Dendritic cell treated with granulocyte-macrophage colony-stimulating factor and Interleukin-4, amounts not matched to agents 40 ng/mL and 50 ng/mL, for 4 days (primary cell): ENCODE measurements around the gene NEURL1B.
A peak's percentile ranks its signal among the peaks of the same experiment; 100 is the strongest.

Experiments used
- H3K27ac Mint-ChIP-seq: one replicate; pipeline ENCODE4 v1.8.0; 2022; ENCODE audit warnings: mild to moderate bottlenecking, mixed read lengths
- H3K27me3 Mint-ChIP-seq: one replicate; pipeline ENCODE4 v1.8.0; 2022; ENCODE audit warnings: mild to moderate bottlenecking, mixed read lengths
- H3K36me3 Mint-ChIP-seq: one replicate; pipeline ENCODE4 v1.8.0; 2022; ENCODE audit warnings: low read depth, mixed read lengths
- H3K4me1 Mint-ChIP-seq: one replicate; pipeline ENCODE4 v1.8.0; 2022; ENCODE audit warnings: low read depth, mixed read lengths
- H3K4me3 Mint-ChIP-seq: one replicate; pipeline ENCODE4 v1.8.0; 2022; ENCODE audit warnings: mild to moderate bottlenecking, moderate library complexity, mixed read lengths
- H3K9me3 Mint-ChIP-seq: one replicate; pipeline ENCODE4 v1.8.0; 2022; ENCODE audit warnings: mixed read lengths
- intact Hi-C: fragments of 100-400 bp; cut with micrococcal nuclease; formaldehyde crosslinking; loops from one replicate; pipeline ENCODE4 v1.15.0; 2022

The NEURL1B gene

DNA sequence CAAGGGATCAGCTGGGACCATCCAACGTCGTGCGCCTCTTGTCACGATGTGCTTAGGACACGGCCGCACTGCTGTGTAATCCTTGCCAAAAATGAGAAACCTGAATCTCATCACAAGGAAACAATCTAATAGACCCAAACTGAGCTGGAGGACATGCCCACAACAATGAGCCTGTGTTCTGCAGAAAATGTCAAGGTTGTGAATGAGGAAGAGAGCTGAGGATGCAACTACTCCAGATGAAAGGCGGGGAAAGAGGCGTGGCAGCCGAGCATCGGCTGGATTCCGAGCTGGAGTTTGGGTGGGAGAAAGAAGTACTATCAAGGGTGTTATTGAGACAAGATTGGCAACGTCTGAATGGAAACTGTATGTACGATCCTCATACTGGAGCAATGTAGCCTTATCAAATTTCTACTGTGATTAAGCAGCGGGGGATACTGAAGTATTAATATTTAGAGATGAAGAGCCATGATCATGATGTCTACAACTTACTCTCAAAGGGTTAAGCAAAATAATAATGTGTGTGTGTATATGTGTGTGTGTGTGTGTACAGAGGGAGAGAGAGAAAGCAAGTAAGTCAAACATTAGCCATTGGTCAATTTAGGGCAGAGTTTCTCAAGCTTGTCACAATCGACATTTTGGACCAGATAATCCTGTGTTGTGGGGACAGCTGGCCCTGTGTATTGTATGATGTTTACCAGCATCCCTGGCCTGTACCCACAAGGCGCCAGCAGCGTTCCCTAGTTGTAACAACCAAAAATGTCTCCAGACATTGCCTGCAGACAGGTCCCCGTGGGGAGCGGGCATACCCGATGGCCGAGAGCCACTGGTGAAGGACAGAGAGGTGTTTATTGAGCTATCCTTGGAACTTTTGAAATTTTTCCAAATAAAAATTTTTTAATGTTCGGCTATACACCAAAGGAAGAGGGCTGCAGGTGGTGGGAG lies 83.5 kb downstream of the NEURL1B start:
- Mint-ChIP-seq H3K27ac (no peak overlapping the region), H3K36me3 (no peaks in the 10 kb centered on the region), H3K4me3 (no peak overlapping the region), H3K4me1 (peaks cover 7% of the 10 kb centered on the region), H3K27me3 (peaks cover 25% of the 10 kb centered on the region), H3K9me3 (no peaks in the 10 kb centered on the region)
- intact Hi-C loops: no loop called here

DNA sequence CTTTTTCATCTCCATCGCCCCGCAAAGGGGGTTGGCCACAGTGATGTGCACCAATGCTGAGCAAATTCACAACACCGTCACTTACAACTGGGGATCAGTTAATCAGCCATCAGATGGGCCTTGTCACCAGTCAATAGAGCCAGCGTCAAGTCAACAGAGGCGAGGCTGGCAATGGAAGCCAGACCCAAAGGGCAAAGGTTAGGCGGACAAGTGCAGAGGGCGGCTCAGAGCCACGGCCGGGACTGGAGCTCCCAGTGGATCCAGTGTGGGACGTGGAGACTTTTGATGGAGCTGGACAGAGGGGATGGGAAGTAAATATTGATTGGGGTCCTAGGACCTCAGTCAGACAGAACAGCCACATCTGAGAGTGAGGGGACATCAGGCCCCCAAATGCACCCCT lies 84.2 kb downstream of the NEURL1B start:
- intact Hi-C loops: no loop called here
- peaks cover 7% of the 10 kb centered on the region for H3K4me1 Mint-ChIP-seq
- no peak overlapping the region for H3K4me3 Mint-ChIP-seq
- no peak overlapping the region for H3K27ac Mint-ChIP-seq
- H3K36me3 Mint-ChIP-seq: no peaks in the 10 kb centered on the region
- H3K9me3 Mint-ChIP-seq: no peaks in the 10 kb centered on the region
- peaks cover 20% of the 10 kb centered on the region for H3K27me3 Mint-ChIP-seq

DNA sequence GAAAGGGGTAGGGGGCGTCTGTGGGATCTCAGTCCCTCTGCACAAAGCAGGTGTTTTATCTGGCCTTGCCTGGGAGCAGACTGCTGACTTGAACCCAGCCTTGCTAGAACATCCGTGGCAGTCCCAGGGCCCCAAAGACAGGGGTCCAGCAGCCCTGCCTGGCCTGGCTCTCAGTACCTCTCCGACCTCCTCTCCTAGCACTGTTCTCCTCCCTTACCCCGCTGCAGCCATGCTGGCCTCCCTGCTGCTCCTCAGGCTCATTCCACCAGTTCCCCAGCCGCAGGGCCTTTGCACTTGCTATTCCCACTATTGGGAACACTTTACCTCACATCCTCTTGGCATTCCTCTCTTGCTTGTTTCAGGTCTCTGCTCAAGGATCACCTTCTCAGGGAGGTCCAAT lies 84.7 kb downstream of the NEURL1B start:
- H3K27ac Mint-ChIP-seq: no peak overlapping the region

DNA sequence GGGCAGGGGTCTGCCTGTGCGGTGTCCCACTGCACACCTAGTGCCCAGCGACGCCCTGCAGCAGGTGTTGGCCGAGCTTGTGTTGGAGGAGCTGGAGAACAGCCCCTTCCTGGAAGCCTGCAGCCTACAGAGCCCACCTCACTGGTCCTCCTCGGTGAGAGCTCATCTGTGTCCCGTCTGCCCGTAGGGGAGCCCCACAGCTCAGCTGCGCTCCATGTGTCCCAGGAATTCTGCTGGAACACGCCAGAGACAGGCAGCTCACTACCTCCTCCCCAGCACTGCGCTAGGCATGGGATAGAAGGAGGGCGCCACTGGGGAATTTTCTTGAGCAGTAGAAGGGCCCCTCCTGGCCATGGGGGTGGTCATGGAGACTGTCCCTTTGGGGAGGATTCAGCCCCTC lies 85.9 kb downstream of the NEURL1B start:
- intact Hi-C loops: no loop called here
- H3K27ac Mint-ChIP-seq: peak overlapping the region; percentile 21
- H3K4me1 Mint-ChIP-seq: peaks cover 7% of the 10 kb centered on the region
- no peaks in the 10 kb centered on the region for H3K36me3 Mint-ChIP-seq
- H3K4me3 Mint-ChIP-seq: no peak overlapping the region
- H3K9me3 Mint-ChIP-seq: no peaks in the 10 kb centered on the region
- H3K27me3 Mint-ChIP-seq: peaks cover 22% of the 10 kb centered on the region

More for the DNA sequence above, 84.7 kb downstream of the NEURL1B start:
- H3K36me3 Mint-ChIP-seq: no peaks in the 10 kb centered on the region
- intact Hi-C loops: no loop called here
- H3K27me3 Mint-ChIP-seq: peaks cover 20% of the 10 kb centered on the region
- no peaks in the 10 kb centered on the region for H3K9me3 Mint-ChIP-seq
- H3K4me3 Mint-ChIP-seq: no peak overlapping the region
- H3K4me1 Mint-ChIP-seq: peaks cover 7% of the 10 kb centered on the region

DNA sequence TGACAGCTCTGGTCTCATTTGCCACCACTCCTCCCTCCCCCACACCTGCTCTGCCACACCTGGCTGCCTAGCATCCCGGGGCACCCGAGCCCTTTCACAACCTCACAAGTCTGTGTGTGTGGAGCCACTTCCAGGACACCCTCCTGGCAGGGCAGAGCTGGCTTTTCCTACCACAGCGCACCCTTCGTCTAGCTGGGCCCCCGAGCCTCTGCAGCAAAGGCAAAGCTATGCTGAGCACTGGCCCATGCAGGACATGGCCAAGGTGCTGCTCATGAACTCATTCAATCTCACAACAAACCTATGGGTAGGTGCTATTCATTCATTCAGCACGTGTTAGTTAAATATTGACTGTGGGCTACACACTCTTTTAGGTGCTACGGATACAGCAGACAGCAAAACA lies 86.5 kb downstream of the NEURL1B start:
- H3K36me3 Mint-ChIP-seq: no peaks in the 10 kb centered on the region
- H3K27me3 Mint-ChIP-seq: peaks cover 22% of the 10 kb centered on the region
- peaks cover 7% of the 10 kb centered on the region for H3K4me1 Mint-ChIP-seq
- no peak overlapping the region for H3K4me3 Mint-ChIP-seq
- H3K9me3 Mint-ChIP-seq: no peaks in the 10 kb centered on the region
- intact Hi-C loops: no loop called here
- H3K27ac Mint-ChIP-seq: no peak overlapping the region

DNA sequence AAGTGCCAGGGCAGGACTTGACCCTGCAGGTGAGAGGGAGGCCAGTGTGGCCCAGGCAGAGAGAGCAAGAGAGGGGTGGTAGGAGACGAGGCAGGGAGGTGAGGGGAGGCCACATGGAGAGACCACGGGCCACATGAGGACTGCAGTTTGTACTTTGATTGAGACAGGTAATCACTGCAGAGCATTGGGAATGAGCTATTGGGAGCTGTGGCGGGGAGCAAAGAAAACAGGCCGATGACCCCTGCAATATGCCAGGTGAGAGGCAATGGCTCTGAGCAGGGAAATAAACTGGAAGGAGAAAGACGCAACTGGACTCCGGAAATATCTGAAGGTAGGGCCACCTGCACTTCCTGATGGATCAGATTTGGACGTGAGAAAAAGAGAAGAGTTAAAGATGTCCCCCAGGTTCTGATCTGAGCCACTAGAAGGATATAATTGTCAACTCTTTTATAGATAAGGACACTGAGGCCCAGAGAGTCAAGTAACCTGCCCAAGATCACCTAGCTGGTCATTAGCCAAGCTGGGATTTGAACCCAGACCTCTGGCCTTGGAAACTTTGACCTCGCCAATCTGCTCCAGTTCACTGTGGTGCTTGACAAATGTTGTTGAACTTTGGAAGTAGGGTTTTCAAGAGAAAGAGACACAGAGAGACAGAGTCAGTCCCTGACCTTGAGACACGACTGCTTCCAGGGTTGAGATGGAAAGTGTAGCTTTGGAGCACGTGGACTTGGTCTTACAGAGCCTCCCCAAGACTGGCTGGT lies 87.6 kb downstream of the NEURL1B start:
- intact Hi-C loops: no loop called here
- H3K4me3 Mint-ChIP-seq: no peak overlapping the region
- no peaks in the 10 kb centered on the region for H3K36me3 Mint-ChIP-seq
- H3K27me3 Mint-ChIP-seq: peaks cover 22% of the 10 kb centered on the region
- H3K27ac Mint-ChIP-seq: no peak overlapping the region
- H3K4me1 Mint-ChIP-seq: peaks cover 13% of the 10 kb centered on the region
- H3K9me3 Mint-ChIP-seq: no peaks in the 10 kb centered on the region

DNA sequence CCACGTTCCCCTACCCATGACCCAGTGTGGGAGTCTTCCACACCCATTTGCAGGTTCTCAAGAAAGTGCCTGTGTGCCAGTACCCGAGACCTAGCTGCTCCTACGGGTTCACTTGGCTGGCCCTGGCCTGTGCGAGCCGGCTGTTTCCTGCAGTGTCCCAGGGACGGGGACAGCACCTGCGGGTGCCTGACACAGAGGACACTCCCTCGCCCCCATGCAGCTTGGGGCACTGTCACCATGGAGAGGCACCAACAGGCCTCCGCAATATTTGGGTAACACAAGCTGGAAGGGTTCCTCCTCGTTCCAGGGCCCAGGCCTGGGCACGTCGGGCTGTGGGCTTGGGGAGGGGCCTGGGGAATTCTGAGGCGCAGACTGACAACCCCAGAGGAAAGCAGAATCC lies 88.5 kb downstream of the NEURL1B start:
- no peak overlapping the region for H3K27ac Mint-ChIP-seq
- no peak overlapping the region for H3K4me3 Mint-ChIP-seq
- intact Hi-C loops: no loop called here
- H3K36me3 Mint-ChIP-seq: no peaks in the 10 kb centered on the region
- H3K4me1 Mint-ChIP-seq: peaks cover 15% of the 10 kb centered on the region
- peaks cover 20% of the 10 kb centered on the region for H3K27me3 Mint-ChIP-seq
- H3K9me3 Mint-ChIP-seq: no peaks in the 10 kb centered on the region

DNA sequence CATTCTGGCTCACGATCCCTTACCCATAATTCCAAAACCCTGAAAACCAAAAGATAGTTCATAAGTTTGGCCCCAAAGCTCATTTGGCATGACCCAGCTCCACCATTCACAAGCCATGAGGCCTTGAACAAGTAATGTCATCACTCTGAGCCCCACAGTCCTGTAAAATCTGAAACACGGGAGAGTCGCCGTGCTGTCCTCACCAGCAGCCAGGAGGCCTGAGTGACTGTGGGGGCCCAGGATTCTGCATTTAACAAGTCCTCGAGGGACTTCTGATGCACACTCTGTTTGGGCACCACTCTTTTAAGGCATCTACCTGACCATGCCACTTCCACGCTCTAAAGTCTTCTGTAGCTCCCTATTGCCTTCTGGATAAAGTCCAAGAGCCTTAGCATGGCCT lies 89.2 kb downstream of the NEURL1B start:
- Mint-ChIP-seq H3K4me3 (no peak overlapping the region), H3K27ac (no peak overlapping the region)

DNA sequence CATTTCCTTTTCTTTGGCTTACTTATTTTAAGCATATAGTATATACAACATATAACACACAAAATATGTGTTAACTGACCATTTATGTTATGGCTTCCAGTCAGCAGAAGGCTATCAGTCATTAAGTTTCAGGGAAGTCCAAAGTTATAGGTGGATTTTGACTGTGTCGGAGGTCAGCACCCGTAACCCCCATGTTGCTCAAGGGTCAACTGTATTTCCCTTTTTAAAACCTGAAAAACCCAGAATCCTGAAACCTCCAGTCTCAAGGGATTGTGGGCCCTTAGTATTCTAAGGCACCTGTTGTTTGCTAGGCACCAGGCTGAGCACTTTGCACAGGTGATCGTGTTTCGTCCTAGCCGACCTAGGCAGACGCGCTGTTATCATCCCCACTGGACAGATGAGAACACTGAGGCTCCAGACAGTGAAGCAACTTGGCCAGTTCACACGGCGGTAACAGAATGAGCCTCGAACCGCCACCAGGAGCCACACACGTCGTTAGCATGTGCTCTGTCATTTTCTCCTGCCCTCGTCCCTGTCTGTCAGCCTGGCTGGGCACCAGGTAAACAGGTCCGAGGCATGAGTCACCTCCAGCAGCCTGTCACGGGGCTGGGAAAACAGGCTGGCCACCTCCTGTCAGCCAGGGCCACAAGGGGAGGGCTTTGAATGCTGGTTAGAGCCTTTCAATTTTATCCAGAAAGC lies 90.1 kb downstream of the NEURL1B start:
- peak overlapping the region; percentile 62 for H3K27ac Mint-ChIP-seq

More for the DNA sequence above, 89.2 kb downstream of the NEURL1B start:
- intact Hi-C loops: no loop called here
- Mint-ChIP-seq H3K36me3 (no peaks in the 10 kb centered on the region), H3K9me3 (no peaks in the 10 kb centered on the region), H3K4me1 (peaks cover 15% of the 10 kb centered on the region), H3K27me3 (peaks cover 20% of the 10 kb centered on the region)

DNA sequence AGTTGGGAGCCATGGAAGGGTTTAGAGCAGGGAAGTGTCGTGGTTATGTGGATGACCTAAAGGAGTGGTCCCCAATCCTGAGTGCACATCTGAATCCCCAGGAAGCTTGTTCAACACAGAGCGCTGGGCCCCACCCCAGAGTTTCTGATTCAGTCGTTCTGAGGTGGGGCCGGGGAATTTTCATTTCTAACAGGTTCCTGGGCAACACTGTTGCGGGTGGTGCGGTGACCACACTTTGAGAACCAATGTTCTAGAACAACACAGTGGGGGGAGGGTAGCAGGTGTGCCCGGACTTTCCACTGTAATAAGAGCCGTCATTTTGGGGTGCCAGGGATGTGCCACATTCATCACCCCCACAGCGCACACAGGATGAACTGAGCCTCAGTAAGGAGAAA lies 90.6 kb downstream of the NEURL1B start:
- H3K4me1 Mint-ChIP-seq: peaks cover 15% of the 10 kb centered on the region
- H3K36me3 Mint-ChIP-seq: no peaks in the 10 kb centered on the region
- H3K4me3 Mint-ChIP-seq: no peak overlapping the region
- no peaks in the 10 kb centered on the region for H3K9me3 Mint-ChIP-seq
- H3K27ac Mint-ChIP-seq: peak overlapping the region; percentile 62
- peaks cover 14% of the 10 kb centered on the region for H3K27me3 Mint-ChIP-seq
- intact Hi-C loops: no loop called here

More for the DNA sequence above, 90.1 kb downstream of the NEURL1B start:
- no peaks in the 10 kb centered on the region for H3K36me3 Mint-ChIP-seq
- H3K27me3 Mint-ChIP-seq: peaks cover 17% of the 10 kb centered on the region
- peaks cover 15% of the 10 kb centered on the region for H3K4me1 Mint-ChIP-seq
- no peaks in the 10 kb centered on the region for H3K9me3 Mint-ChIP-seq
- H3K4me3 Mint-ChIP-seq: no peak overlapping the region
- intact Hi-C loops: no loop called here

DNA sequence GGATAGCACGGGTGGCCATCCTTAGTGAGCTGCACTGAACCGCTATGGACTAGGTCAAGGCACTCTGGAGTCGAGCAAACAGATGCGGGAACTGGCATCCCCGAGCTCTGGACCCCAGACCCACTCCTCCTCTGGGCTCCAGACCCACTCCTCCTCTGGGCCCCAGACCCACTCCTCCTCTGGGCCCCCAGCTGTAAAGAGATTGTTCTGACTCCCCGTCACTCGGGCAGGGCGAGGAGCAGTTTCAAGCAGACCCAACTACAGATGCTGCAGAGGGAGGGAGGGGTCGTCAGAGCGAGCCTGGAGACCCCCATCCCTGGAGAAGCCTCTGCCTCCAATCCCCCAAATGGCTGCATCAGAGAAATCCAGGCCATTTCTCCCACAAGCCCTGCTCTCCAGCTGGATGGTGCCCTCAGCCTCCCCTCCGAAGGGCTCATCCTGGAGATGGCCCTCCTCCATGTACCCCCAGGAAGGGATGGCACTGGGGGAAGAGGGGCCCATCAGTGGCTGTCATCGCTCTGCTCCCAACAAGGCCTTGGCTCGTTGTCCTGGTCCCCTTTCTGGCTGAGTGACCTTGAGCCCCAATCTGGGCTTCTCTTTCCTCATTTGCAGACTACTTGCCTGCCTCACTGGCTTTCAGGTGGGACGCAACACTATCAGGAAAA lies 91.3 kb downstream of the NEURL1B start:
- H3K4me3 Mint-ChIP-seq: no peak overlapping the region
- H3K36me3 Mint-ChIP-seq: no peaks in the 10 kb centered on the region
- H3K27me3 Mint-ChIP-seq: peaks cover 9% of the 10 kb centered on the region
- peaks cover 15% of the 10 kb centered on the region for H3K4me1 Mint-ChIP-seq
- intact Hi-C loops: no loop called here
- H3K9me3 Mint-ChIP-seq: no peaks in the 10 kb centered on the region
- H3K27ac Mint-ChIP-seq: peak overlapping the region; percentile 70

DNA sequence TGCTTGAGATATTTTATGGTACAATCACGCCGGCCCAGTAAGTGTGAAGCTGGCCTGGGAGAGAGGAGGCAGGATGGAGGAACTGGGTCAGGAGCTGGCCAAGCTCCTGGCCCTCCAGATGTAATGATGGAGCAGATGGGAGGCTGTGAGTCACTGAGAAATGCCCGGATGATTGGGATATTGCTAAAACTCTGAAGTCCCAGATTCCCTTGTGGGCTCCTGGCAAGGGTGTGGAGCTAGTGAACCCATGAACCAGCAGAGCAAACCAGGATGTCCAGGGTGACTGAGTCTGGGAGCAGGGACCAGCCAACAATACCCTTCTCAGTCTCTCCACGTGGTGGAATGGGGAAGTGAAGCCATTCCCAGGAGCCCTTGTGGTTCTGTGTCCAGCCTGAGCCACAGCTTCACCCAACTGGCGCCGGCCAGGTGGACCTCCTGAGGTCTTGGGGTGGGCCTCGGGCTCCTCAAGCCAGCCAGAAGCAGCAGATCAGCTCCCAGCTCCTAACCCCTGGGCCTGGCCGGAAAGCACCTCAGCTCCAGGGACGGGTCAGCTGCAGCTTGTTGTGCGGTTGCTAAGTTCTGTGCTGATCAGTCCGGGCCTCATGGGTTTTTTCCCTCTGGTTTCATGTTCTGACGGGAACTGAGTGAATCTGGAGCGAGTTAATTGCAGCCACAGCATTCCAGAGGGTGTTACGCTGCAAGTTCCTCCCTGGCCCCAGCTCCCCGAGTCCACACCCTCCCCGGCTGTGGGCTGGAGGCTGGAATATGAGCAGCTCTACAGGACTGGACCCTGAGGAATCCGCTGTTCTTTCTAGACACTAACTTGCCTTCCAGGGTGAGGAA lies 92.3 kb downstream of the NEURL1B start:
- Mint-ChIP-seq H3K36me3 (no peaks in the 10 kb centered on the region), H3K9me3 (no peaks in the 10 kb centered on the region), H3K4me3 (no peak overlapping the region), H3K4me1 (peaks cover 15% of the 10 kb centered on the region), H3K27me3 (peaks cover 7% of the 10 kb centered on the region), H3K27ac (peak overlapping the region; percentile 70)
- intact Hi-C loops: no loop called here

DNA sequence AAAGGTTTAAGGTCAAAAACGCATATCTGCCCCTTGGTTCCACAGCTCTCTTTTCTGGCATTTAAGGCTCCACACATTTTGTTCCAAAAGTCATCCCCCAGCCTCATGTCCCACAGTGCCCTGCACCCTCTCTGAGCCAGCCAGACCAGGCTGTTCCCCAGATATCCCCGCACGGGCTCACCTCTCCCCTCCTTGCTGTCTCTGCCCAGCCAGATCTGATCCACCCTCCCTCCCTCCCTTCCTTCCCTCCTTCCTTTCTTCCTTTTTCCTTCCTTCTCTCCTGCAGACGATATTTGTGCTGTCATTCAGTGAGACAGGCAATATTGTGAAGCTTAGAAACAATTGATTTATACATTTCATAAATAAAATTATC lies 92.9 kb downstream of the NEURL1B start:
- Mint-ChIP-seq H3K9me3 (no peaks in the 10 kb centered on the region), H3K27me3 (peaks cover 7% of the 10 kb centered on the region), H3K36me3 (no peaks in the 10 kb centered on the region), H3K4me3 (no peak overlapping the region), H3K4me1 (peaks cover 15% of the 10 kb centered on the region), H3K27ac (peak overlapping the region; percentile 70)
- intact Hi-C loops: no loop called here
